Heart left ventricle (tissue), 13 donors: Measurements from ENCODE around the gene CDK5RAP2.

ENCODE experiments used
- CTCF ChIP-seq, 12 donors: fragments of 200-600 bp; sonication (generic) in 4 of 12; IDR thresholded peaks; one replicate each; pipeline versions ENCODE4 v1.5.0 to v1.8.0; 2018 to 2022; ENCODE audit warnings: antibody characterized with exemption in 12 of 12, mild to moderate bottlenecking in 5 of 12
- POLR2A ChIP-seq, 2 donors: fragments of 450-650 bp; IDR thresholded peaks; one replicate each; pipeline ENCODE4 v1.6.1; 2017; ENCODE audit warnings: antibody characterized with exemption in 2 of 2, mild to moderate bottlenecking in 2 of 2, moderate library complexity in 2 of 2
- donor health status: ischemic (EF 13 %, LVEDD 7.1; RV severe dilation, severe dysfunction).
- donor health status: DM: no; HTN: yes; CAD: no.
- donor health status: DM: no; HTN: no; CAD: no.
- donor health status: ischemic (EF 25% LVEDD 6.9; RV normal size, moderate dysfunction).
- donor health status: ischemic (EF 25% LVEDD 5.7; RV mildly dilated, moderate dysfunction).
- donor health status: ischemic (EF 35%, LVEDD 5.7; RV mildly dilated, moderate dysfunction).
- donor health status: nonischemic (EF 11% LVEDD 7.7; RV severe dilation, severe dysfunction).
- donor health status: DM: yes; HTN: yes; CAD: no.
- donor health status: PGD.
- donor health status: ischemic (EF 29% LVEDD 5.4; RV normal size, mild dysfunction).
- donor health status: nonischemic (EF 23%, LVEDD 6.1; RV moderate dilation, normal function).

- no peak for TF ChIP-seq CTCF (IDR thresholded peaks at IDR 0.05)
- no peak for TF ChIP-seq POLR2A (IDR thresholded peaks at IDR 0.05)
Observed at GRCh38 chr9:120375316-120375715, 204.7 kb downstream of the CDK5RAP2 start.
